IPS-NIHi7 (cell line): ENCODE measurements around the gene CBFA2T2.
A peak's percentile ranks its signal among the peaks of the same experiment; 100 is the strongest.

ENCODE experiments used
- DNase-seq: peaks from one replicate; pipeline ENCODE4 v3.0.0; 2012; ENCODE audit warnings: mixed read lengths; ENCODE audit errors: extremely low spot score

Gene CBFA2T2

DNA sequence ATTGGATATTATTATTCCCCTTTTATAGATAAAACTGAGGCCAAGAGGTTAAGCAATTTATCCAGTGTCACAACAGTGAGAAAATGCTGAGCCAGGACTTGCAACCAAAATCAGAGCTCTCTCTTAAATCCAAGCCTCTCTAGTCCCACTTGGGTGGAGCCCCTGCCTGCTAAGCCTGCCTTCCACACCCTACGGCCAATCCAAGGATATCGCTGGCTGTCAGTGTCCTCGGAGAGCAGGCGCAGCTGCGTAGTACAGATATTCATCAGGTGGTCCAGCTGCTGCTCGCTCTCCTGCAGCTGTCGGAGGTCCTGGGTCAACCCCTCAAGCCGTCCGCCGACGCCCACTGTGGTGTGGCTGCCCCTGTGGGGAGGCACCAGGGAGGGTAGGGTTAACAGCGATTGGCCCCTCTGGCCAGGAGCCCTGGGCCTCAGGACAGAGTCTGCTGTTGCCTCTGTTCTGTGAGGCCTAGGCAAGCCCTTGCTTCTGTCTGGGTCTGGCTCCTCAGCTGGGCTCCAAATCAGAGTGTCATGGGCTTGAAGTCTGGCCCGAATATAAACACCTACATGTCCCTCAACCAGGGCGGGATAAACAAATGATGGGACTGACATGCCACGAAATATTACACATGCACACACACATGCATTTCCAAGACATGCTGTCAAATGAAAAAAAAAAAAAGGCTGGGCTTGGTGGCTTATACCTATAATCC is 188.3 kb downstream of the CBFA2T2 start:
- no peak for DNase-seq

DNA sequence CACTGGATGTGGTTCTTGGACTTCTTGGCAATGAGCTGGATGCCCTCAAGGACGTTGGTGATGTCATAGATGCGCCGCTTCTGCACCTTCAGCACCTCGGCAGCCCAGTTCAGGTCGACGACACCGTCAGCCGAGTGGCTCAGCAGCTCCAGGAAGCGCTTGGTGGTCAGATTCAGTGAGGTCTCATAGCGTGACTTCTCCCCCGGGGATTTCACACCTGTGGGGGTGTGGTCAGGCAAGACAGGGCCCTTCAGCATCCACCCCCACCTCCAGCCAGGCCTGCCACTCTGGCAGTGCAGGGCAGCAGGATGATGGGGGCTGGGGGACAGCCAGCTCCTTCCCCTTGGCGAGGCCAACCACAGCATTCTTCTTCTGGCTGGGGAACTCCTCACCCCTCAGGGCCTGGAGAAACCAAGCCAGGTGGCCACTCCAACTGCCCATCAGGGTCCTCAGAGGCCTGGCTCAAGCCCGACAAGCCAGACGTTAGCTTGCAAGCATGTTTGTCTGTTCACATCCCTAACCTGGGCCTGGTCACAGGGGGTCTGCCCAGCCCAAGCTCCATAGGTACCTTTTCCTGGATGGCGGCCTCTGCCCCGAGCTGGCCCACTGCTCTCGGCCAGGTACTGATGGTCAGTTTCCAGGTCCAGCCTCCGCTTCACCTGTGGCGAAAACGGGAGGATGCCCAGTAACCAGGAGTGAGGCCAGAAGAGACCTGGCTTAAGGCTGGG is 190.0 kb downstream of the CBFA2T2 start:
- DNase-seq = no peak

DNA sequence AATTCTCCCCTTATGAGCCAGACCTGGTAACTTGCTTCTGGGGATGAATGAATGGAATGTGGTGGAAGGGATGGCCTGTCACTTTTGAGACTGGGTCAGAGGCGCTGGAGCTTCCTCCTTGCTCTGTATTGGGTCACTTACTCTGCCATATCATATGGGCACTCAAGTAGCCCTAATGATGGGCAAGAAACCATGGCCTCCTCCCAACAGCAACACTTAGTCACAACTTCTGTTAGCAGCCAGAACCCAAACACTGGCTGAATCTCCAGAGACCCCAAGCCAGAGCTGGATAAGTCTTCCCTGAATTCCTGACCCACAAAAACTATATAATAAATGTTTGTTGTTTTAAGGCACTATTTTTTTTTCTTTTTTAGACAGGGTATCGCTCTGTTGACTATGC is 190.8 kb downstream of the CBFA2T2 start:
- no peak for DNase-seq

DNA sequence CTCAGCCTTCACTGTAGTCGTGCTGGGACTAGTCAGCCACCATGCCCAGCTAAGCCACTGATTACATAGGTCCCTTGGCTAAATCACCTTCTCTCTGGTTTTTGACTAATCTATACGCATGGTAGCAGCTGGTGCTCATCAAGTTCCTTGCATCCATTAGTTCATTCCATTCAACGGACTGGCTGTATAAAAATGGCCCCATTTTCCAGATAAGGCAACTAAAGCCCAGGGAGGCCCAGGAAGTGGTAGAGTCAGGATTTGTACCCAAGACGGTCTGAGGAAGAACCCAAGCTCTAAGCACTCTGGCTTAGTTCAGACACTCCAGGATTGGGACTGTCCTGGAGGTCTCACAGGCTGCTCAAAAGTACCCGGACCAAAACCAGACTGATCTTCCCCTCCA is 191.4 kb downstream of the CBFA2T2 start:
- no peak for DNase-seq

DNA sequence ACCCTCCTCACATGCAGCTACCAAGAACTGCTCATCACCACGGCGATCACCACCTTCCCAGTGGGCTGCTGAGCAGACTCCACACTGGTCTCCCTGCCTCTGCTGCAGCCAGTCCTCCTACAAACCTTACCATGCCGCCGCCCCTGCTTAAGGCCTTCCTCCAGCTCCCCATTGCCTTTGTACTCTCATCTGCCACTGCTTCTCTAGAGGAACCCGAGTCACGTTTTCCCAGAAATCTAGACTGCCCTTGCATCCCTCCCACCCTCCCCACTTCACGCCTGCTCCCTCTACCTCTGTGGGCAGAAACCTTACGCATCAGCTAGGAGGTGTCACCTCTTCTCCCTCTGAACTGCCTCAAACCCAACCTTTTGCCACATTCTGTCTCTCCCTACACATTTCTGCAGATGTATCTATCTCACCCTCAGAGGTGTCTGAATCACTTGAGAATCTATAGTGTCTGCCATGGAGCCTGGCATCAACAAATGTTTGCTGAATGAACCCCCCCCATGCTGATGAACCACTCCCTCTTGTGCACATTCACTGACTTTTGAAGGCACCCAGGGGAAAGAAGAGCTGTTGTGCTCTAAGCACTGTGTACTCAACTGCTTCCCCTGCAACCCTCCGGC is 191.9 kb downstream of the CBFA2T2 start:
- DNase-seq = no peak

DNA sequence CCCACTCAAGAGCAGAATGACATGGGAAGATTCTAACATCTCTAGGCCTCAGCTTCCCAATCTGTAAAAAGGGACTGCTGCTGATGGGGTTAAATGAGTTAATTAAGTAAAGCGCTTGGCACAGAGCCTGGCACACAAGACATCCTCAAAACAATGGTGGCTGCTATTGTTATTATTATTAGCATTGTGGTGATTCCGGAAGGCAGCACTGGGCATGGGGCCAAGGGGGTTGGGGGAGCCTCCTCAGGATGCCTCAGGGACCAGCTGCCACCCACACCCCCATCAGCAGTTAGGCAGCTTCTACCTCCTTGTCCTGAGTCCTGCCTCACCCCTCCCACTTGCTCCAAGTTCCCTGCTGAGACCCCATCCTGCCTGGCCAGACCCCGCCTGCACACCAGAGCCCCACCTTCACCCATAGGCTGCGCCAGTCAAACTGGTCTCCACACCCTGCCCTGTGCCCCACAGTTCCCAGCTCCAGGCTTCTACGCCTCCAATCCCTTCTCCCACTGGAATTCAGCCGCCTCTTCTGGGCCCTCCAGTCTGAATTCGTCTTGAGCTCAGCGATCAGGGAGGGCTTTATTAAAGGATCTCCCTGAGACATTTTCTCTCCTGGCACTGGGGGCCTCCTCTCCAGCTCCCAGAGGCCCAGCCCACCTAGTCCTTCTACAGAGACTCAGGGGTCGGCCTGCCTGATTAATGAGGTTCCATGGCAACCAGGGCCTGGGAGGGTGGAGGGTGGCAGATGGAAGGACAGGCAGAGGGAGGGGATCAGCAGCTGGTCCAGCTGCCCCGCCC is 194.8 kb downstream of the CBFA2T2 start:
- no peak for DNase-seq

DNA sequence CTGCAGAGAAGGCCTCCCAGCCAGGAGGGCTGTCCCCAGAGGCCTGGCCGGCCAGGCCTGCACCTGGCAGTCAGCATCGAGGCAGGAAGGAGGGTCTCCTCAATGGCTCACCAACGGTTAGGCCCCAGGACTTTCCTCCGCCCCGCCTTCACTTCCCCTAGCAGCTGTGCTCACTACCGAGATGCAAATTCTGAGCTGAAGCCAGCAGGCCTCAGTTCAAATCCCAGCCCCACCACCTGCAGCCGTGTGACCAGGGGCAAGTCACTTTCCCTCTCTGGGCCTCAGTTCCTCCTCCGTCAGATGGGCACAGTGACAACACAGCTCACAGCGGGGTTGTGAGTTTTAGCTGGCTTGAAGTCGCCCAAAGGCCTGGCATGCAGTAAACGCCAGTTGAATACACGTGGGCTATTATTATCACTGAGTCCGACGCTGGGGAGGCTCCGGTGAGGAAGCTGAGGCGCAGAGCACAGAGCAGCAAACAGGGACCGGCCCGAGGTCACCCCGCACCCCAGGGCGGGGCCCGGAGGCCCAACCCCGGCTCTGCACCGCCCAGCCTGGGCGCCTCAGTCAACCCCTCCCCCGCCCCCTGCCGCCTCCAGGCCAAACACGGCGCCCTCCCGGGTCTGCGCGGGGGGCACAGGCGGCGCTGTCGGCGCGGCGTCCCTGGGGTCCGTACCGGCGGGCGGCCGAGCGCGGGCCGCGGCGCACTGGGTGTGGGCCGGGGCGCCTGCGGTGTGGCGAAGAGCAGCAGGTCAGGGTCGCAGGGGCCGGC is 195.6 kb downstream of the CBFA2T2 start:
- DNase-seq = peak; percentile 40

DNA sequence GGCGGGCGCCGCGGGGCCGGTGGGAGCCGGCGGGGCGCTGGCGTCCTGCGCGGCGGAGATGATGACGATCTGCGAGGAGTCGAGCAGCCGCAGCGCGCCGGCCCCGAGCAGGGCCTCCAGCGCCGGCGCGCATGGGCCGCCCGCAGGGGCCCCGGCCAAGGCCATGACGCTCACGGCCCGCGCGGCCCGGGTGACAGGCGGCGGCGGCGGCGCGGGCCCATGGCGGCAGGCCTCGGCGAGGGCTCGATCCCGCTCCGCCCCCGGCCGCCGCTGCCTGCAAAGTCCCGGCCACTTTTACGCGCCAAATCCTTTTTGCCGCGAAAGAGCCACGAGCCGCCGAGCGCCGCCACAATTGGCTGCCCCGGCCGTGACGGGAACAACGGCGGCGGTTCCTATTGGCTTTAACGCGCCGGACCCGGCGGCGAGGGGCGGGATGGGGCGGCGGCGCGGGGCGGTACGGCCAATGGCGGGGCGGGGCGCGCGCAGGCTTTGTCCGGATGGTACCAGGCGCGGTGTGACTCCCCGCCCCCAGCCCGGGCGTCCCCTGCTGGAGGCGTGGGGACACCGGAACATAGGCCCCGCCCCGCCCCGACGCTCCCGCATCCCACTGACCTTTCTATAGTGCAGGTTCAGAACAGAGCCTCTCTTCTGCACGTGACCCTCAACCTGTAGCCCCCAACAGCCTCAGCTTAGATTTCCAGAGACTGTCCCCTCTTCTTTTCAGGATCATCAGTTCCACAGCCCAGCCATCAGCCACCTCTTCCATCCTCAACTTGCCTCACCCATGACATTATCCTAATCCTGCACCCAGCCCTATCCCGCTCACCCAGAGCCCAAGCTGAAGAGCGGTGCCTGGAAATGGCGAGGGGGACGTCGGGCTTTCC is 196.4 kb downstream of the CBFA2T2 start, which contains the start of gene E2F1:
Gene E2F1, minus strand, starts transcription at position 286 of the 884 bp plus-strand sequence. Its CDS starts 121 bp downstream, at position 165.
- peak; percentile 100 for DNase-seq

DNA sequence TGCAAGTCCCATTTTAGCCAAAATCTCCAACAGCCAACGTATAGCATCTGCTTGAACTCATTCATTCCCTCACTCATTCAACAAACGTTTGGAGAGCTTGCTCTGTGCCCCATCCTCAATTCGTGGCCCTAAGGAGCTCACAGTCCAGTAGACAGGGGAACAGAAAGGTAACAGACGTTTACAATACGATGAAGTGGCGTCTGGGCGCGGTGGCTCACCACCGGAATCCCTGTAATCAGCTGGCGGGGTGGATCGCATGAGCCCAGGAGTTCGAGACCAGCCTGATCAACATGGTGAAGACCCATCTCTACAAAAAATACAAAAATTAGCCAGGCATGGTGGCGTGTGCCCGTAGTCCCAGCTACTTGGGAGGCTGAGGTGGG is 197.1 kb downstream of the CBFA2T2 start:
- DNase-seq = no peak

DNA sequence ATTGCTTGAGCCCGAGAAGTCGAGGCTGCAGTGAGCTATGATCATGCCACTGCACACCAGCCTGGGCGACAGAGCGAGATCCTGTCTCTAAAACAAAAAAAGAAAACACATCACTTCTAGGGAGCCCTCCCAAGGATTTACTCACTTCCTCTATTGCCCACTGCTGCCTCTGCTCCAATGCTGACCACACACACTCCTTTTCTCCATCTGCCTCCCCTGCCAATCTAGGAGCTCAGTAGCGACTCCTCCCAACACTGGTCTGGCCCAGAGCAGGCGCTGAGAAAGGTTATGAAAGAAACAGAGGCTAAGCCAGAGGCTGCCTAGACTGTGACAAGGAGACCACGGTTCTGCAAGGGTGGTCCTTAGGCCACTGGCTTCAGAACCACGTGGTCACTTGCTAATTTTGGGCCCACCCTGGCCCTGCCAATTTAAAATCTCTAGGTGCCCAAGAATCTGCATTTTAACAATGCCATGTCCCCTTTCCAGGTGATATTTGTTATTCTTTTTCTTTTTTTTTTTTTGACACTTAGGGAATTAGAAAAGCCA is 197.5 kb downstream of the CBFA2T2 start:
- DNase-seq = no peak

DNA sequence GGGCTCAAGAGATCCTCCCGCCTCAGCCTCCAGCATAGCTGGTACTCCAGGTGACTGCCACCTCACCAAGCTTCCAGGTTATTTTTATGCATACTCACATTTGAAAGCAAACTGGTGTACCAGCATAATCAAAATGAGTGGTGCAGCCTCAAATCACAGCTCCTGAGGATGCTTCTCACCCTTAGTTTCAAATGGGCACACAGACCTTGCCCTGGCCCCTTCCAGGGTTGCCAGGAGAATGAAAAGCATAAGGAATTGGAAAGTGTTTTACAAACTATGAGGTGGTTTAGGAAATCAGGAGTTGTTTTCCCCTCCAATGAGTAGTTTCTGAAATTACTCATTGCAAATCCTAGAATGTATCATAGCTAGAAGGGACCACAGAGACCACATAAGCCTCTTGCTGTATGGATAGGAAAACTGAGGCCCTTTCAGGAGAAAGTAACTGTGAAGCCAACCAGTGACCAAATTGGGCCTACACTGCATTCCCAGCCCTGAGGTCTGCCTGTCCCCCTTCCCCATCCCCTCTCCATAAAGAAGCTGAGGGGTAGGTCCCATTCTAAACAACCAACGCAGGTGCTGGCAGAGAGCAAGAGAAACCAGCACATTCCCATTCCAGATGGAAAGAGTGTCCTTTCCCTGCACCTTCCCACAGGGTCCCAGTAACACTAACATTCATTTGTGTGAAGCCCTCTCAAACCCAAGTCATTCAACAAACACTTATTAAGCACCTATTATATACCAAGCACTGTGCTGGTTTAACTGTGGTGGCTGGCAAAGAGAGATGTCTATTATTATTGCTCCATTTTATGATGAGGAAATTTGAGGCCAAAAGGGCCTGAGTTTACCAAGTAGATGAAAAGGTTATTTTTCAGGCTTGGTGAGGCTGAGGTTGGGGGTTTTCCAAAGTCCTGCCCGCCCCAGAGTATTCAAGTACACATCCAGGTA is 198.4 kb downstream of the CBFA2T2 start:
- no peak for DNase-seq

DNA sequence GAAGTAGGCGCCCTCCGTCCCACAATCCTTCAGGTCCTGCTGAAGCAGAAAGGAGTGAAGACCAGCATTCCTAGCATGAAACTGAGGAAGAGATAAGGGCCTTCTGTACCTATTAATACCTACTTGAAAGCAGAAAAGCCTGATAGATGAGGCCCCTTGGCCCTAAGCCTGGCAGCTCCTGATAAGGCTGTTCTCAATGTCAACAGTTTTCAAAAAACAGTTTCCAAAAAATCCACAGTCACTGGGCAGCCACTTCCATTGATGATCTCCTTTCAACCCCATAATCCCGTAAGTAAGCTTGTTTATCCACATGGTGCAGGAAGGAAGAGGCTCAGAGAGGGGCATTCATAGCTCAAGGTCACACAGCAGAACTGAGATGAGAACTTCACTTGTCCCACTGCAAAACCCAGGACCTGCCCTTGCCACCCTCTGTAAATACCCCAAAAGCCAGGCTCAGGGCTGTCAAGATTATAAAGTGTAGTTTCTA is 199.1 kb downstream of the CBFA2T2 start:
- DNase-seq = no peak

DNA sequence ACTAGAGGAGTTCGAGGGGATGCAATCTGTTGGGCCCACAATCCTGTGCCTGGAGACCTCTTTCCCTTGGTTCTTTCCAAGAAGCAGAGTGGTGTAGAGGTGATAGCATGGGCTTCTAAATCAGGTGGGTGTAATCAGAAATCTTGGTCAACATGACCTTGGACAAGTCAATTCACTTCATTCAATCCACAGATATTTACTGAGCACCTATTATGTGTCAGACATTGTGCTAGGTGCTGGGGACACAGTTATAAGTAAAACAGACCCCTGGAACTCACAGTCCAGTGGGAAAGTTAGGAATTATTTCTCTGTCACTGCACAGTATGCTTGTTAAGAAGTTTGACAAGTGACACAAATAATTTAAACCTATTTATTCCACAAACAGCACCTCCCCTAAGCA is 199.6 kb downstream of the CBFA2T2 start:
- no peak for DNase-seq

DNA sequence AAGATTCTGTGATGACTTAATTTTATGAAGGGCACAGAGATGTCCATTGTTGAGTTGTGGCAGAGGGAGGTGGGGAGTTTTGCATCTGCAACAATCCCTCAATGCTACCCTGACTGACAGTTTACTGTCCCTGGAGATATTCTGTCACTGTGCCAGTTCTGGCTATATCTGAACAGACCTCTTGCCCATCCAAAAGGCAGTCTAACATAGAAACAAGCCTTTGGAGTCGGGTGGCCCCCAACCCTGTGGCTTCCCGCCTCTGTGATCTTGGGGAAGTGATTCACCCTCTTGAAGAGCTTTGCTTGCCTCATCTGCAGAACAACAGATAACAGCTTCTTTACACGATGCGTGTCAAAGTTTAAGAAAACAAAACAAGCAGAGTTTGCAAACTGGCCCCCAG is 200.1 kb downstream of the CBFA2T2 start:
- no peak for DNase-seq

DNA sequence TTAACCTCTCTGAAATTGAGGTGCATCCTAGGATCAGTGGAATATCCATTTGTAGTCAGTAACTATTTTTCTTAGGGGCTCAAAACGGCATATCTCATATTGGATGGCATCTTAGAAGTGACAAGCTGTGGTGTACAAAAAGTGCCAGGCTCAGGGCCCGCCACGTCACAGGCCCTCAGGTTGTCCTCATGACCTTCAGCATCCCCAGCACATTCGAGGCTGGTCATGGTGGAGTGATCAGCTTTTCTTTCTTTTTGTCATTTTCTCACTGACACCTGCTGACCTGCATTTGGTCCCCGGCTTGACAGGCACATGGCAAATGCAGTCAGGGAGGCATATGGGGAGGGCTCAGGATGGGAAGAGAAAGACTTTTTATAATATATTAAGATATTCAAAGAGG is 203.4 kb downstream of the CBFA2T2 start:
- DNase-seq = no peak

DNA sequence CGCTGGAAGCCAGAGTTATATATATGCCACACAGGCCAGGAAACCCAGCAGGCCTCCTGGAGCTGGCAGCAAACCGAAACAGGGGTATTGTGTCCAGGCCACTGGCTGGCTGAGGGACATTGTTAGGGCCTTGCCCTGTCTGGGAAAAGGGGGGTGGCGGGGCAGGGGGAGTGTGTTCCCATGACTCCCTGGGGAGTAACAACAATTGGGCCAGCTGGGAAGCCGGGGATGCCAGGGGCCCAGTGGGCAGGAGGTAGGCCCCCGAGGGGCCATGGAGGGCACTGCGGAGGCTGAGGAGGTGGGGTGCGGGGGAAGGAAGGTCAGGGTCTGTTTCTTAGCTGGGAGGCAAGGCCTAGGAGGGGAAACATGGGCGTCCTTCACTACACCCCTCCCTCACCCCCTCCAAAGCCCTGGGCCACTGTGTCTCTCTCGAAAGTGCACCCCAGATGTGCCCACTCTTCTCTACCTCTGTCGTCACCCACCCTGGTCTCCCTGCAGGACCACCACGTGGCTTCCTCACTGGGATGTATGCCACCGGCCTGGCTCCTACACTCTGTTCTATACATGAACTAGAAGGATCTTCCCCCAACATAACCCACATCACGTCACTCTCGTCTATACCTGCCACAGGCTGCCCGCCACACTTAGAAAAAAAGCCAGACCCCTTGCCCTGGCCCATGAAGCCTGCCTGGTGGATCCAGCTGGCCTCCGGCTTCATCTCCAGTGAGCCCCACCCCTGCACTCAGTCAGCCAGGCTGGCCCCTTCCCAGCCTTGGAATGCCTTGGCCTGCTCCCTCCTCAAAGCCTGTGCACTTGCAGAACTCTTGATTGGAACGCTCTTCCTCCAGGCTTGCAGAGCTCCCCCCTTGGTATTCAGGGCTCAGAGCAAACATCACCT is 204.1 kb downstream of the CBFA2T2 start:
- DNase-seq = no peak

DNA sequence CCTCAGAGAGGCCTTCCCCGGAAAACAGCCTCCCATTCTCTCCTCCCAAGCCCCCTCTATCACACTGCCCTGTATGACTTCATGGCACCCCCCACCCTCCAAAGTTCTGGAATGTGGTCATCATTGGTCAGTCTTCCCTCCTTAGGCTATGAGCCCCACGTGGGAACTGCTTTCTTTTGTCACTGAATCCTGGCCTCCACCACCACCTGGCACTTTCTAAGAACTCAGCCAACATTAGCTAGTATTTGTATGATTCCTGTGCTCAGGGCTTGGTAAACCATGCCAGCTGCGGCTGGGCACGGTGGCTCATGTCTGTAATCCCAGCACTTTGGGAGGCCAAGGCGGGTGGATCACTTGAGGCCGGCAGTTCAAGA is 204.7 kb downstream of the CBFA2T2 start:
- no peak for DNase-seq

DNA sequence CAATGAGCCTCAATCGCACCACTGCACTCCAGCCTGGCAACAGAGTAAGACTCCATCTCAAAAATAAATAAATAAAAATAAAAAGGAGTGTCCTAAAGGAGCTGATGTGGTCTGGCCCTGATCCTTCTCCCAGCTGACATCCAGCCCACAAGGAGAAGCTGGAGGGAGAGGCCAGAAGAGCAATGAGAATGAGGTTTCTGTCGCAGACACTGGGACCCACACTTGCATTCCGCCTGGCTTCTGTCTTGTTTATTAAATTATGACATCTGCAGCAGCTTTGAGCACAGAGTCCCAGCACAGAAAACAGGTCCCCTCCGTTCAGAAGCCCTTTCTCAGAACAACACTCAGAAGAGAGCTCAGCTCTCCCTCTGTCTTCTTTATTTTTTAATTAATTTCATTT is 206.6 kb downstream of the CBFA2T2 start:
- DNase-seq = no peak
